Left cardiac atrium (tissue), 4 donors: Measurements from ENCODE around the gene GP1BB. TPM values are rescaled to one million over a fixed set of nuclear protein-coding genes. Genes with fewer than 3 reads are reported as not detected.
A peak's percentile ranks its signal among the peaks of the same experiment; 100 is the strongest.

Experiments
- ATAC-seq, 2 donors: fragments of 200-7000 bp; cut with Tn5 transposase; one replicate each; pipeline ENCODE4 v1.9.1; 2020; ENCODE audit warnings: mild to moderate bottlenecking in 2 of 2, moderate library complexity in 2 of 2
- DNase-seq: peaks from one replicate; pipeline ENCODE4 v3.0.0-alpha.2; 2020
- intact Hi-C, 2 donors: fragments of 100-400 bp; cut with DNase I; formaldehyde crosslinking; loops; one replicate each; pipeline versions ENCODE4 v1.14.1 to v1.15.1; 2022 to 2023
- total RNA-seq, 2 donors: library from RNA; stranded (reverse); fragmentation: NEBNext Ultra II Directional; extraction: Animal tissue kit (Norgen Biotek cat#: 25700); gene quantifications; one replicate each; pipeline ENCODE4 v1.2.1, GENCODE V29; 2021
- donor health status: DM: no; HTN: yes; CAD: no.
- donor health status: DM: no; HTN: yes; CAD: no; lungs with severe emphysema.
- donor health status: DM: yes; HTN: yes; CAD: no.
- donor health status: Dilated cardiomyopathy.

The GP1BB gene
- total RNA-seq, 2 donors from 2014 or later = not detected

GRCh38 chr22:19710020-19710768 lies 13.1 kb upstream of the GP1BB start:
- intact Hi-C loops = no loop called here
- ATAC-seq = no peak
- no peak for DNase-seq

GRCh38 chr22:19710769-19711106 lies 12.6 kb upstream of the GP1BB start:
- DNase-seq = no peak
- intact Hi-C loops = no loop called here
- ATAC-seq = no peak

- no peak for ATAC-seq
- peak; percentile 20 for DNase-seq
- intact Hi-C loops = no loop called here
Observed at GRCh38 chr22:19713245-19713644, 10.1 kb upstream of the GP1BB start.

GRCh38 chr22:19713650-19714311 lies 9.6 kb upstream of the GP1BB start:
- intact Hi-C loops = no loop called here
- DNase-seq (peak; percentile 46), ATAC-seq (peak in 1 of 2 donors; percentile 6)

- no peak for ATAC-seq
Observed at GRCh38 chr22:19714312-19715187, 8.8 kb upstream of the GP1BB start, which contains the start of gene SEPTIN5. TSS of gene SEPTIN5 (plus strand) at chr22:19714503. CDS start at chr22:19714589, 86 bp downstream.

GRCh38 chr22:19715188-19715930 lies 8.0 kb upstream of the GP1BB start:
- intact Hi-C loops = no loop called here

More at GRCh38 chr22:19714312-19715187, 8.8 kb upstream of the GP1BB start, which contains the start of gene SEPTIN5:
- DNase-seq = peak; percentile 22
- intact Hi-C loops = no loop called here

GRCh38 chr22:19716041-19716828 lies 7.1 kb upstream of the GP1BB start:
- DNase-seq (peak; percentile 19), ATAC-seq (no peak)
- intact Hi-C loops = no loop called here

More at GRCh38 chr22:19715188-19715930, 8.0 kb upstream of the GP1BB start:
- ATAC-seq (no peak), DNase-seq (peak; percentile 15)

- DNase-seq (no peak), ATAC-seq (no peak)
- intact Hi-C loops = no loop called here
Observed at GRCh38 chr22:19716829-19717105, 6.6 kb upstream of the GP1BB start.

GRCh38 chr22:19717181-19717580 lies 6.2 kb upstream of the GP1BB start:
- peak; percentile 28 for DNase-seq
- ATAC-seq = no peak
- intact Hi-C loops = no loop called here

- DNase-seq (peak; percentile 78), ATAC-seq (peak; percentile 69 to 74)
- intact Hi-C loops = loop anchor here in 1 of 2 donors (1.0 kb wide), 1 partner anchor 39 kb away; no protein-coding TSS in a partner anchor
Observed at GRCh38 chr22:19717691-19718455, 5.5 kb upstream of the GP1BB start.

- DNase-seq (peak; percentile 39), ATAC-seq (peak in 1 of 2 donors; percentile 1)
- intact Hi-C loops = loop anchor here in 1 of 2 donors (1.0 kb wide), 1 partner anchor 39 kb away; no protein-coding TSS in a partner anchor
Observed at GRCh38 chr22:19718456-19719049, 4.8 kb upstream of the GP1BB start.

- intact Hi-C loops = no loop called here
- DNase-seq (peak; percentile 53), ATAC-seq (peak; percentile 26 to 28)
Observed at GRCh38 chr22:19719050-19719482, 4.3 kb upstream of the GP1BB start.

GRCh38 chr22:19719488-19720021 lies 3.8 kb upstream of the GP1BB start:
- DNase-seq (peak; percentile 15), ATAC-seq (no peak)
- intact Hi-C loops = no loop called here

GRCh38 chr22:19720150-19720827 lies 3.0 kb upstream of the GP1BB start:
- no peak for ATAC-seq
- intact Hi-C loops = no loop called here
- peak; percentile 15 for DNase-seq

GRCh38 chr22:19720999-19721329 lies 2.4 kb upstream of the GP1BB start:
- DNase-seq = peak; percentile 19
- no peak for ATAC-seq
- intact Hi-C loops = no loop called here
